ENCODE data around the gene GPC6. TPM values are rescaled to one million over a fixed set of nuclear protein-coding genes. Genes with fewer than 3 reads are reported as not detected.
"Not testable (repeated sequence)": the region's sequence is repeated elsewhere in the genome, so short reads cannot be mapped to it uniquely, and the experiment has no call there.

The GPC6 gene
- total RNA-seq, 2 donors from 2014 or later, result not detected

- H3K9me3 Mint-ChIP-seq, result no peaks in the 10 kb centered on the region
- no peaks in the 10 kb centered on the region for H3K36me3 Mint-ChIP-seq (ENCODE audit: low read depth)
- no peak overlapping the region for H3K27ac Mint-ChIP-seq
- H3K4me3 Mint-ChIP-seq, result no peak overlapping the region
- peaks cover 8% of the 10 kb centered on the region for H3K27me3 Mint-ChIP-seq
- no peak for ATAC-seq (replicated peaks)
- no peaks in the 10 kb centered on the region for H3K4me1 Mint-ChIP-seq
Measured at GRCh38 chr13:94339116-94339687, 1112.6 kb downstream of the GPC6 start.

GRCh38 chr13:94342436-94343242 lies 1116.0 kb downstream of the GPC6 start:
- Mint-ChIP-seq H3K4me1 (peaks cover 7% of the 10 kb centered on the region), H3K27ac (no peak overlapping the region), H3K27me3 (peaks cover 5% of the 10 kb centered on the region), H3K4me3 (no peak overlapping the region), H3K9me3 (no peaks in the 10 kb centered on the region), H3K36me3 (ENCODE audit: low read depth) (no peaks in the 10 kb centered on the region)
- ATAC-seq (replicated peaks), result no peak

DNA sequence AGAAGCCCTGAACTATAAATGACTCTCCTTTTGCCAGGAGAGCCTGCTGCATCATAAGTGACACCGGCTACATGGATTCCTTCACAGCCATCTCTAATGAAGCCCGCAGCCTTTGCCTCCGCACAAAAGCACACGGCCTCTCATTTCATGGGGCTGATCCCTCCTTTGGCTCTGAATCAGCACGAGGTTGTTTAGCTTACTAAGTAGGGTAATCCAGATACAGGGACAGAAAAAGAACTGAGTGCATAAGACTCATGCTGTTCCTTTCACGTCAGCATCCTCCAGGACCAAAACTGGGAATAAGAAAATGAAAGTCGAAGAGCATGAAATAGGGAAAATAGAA lies 1116.6 kb downstream of the GPC6 start:
- Mint-ChIP-seq H3K27me3 (peaks cover 5% of the 10 kb centered on the region), H3K4me3 (no peak overlapping the region), H3K9me3 (no peaks in the 10 kb centered on the region), H3K36me3 (ENCODE audit: low read depth) (no peaks in the 10 kb centered on the region), H3K4me1 (peaks cover 7% of the 10 kb centered on the region), H3K27ac (no peak overlapping the region)
- ATAC-seq (replicated peaks), result no peak

- not testable (repeated sequence) for H3K27ac Mint-ChIP-seq; H3K9me3 Mint-ChIP-seq; ATAC-seq (replicated peaks); H3K27me3 Mint-ChIP-seq; H3K36me3 Mint-ChIP-seq (ENCODE audit: low read depth); H3K4me1 Mint-ChIP-seq; H3K4me3 Mint-ChIP-seq
Measured at GRCh38 chr13:94343687-94344086, 1117.1 kb downstream of the GPC6 start.

- no peak overlapping the region for H3K4me3 Mint-ChIP-seq
- H3K27ac Mint-ChIP-seq, result no peak overlapping the region
- ATAC-seq (replicated peaks), result no peak
- H3K36me3 Mint-ChIP-seq (ENCODE audit: low read depth), result no peaks in the 10 kb centered on the region
- no peaks in the 10 kb centered on the region for H3K9me3 Mint-ChIP-seq
- peaks cover 7% of the 10 kb centered on the region for H3K27me3 Mint-ChIP-seq
- H3K4me1 Mint-ChIP-seq, result peaks cover 7% of the 10 kb centered on the region
Measured at GRCh38 chr13:94344126-94344818, 1117.7 kb downstream of the GPC6 start.

DNA sequence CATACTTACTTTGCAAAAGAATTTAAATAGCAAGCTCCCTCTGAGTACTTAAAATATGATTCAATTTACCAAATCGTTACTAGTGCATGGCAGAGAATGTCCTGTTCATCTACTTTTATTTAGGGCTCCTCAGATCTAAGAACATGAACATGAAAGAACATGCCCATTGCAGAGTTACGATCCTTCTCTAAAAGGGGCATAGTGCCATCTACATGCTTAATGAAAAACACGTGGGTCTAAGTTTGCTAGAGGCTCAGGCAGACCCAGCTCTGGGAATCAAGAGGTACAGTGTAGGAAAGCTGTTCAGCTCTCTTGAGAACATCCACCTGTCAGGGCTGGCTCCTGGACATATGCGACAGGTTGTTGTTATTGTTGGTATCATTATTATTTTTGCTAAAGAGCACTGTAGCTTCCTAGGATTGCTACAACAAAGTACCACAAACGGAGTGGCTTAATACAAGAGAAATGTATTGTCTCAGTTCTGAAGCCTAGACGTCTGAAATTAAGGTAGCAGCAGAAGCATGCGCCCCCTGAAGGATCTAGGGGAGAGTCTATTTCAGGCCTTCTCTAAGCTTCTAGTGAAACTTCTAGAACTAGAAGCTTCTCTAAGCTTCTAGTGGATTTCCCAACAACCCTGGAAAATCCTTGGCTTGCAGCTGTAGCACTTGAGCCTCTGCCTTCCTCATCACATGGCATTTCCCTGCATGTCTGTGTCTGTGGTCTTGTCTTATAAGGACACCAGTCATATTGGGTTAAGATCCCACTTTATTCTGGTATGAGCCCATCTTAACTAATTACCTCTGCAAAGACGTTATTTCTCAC lies 1119.0 kb downstream of the GPC6 start:
- Mint-ChIP-seq H3K27me3 (peaks cover 11% of the 10 kb centered on the region), H3K27ac (no peak overlapping the region), H3K36me3 (ENCODE audit: low read depth) (no peaks in the 10 kb centered on the region), H3K4me3 (no peak overlapping the region), H3K9me3 (no peaks in the 10 kb centered on the region), H3K4me1 (peaks cover 7% of the 10 kb centered on the region)
- ATAC-seq (replicated peaks), result no peak

DNA sequence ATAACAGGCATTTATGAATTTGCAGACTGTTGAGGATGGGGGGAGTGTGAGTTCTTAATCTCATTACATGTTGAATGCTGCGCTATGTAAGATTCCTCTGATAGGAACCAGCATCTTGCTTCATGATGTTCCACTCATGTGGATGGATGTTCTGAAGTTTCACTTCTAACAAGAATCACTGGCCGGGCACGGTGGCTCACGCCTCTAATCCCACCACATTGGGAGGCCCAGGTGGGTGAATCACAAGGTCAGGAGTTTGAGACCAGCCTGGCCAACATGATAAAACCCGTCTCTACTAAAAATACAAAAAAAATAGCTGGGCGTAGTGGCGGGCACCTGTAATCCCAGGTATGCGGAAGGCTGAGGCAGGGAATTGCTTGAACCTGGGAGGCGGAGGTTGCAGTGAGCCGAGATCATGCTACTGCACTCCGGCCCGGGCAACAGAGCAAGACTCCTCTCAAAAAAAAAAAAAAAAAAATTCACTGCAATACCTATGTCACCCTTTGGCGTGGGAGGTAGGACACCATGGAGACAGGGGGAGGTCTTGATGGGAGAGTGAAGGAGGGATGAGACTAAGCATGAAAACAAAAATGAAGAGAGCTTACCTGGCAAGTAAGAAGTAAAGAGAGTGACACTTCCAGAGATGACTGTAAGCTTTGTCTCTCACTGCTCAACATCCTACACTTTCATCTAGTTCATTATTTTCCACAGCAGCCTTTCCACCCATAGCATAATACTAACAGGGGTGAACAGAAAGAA lies 1119.8 kb downstream of the GPC6 start:
- peaks cover 6% of the 10 kb centered on the region for H3K27me3 Mint-ChIP-seq
- H3K4me3 Mint-ChIP-seq, result no peak overlapping the region
- H3K36me3 Mint-ChIP-seq (ENCODE audit: low read depth), result no peaks in the 10 kb centered on the region
- peaks cover 8% of the 10 kb centered on the region for H3K4me1 Mint-ChIP-seq
- ATAC-seq (replicated peaks), result peak; percentile 64
- no peaks in the 10 kb centered on the region for H3K9me3 Mint-ChIP-seq
- H3K27ac Mint-ChIP-seq, result no peak overlapping the region

DNA sequence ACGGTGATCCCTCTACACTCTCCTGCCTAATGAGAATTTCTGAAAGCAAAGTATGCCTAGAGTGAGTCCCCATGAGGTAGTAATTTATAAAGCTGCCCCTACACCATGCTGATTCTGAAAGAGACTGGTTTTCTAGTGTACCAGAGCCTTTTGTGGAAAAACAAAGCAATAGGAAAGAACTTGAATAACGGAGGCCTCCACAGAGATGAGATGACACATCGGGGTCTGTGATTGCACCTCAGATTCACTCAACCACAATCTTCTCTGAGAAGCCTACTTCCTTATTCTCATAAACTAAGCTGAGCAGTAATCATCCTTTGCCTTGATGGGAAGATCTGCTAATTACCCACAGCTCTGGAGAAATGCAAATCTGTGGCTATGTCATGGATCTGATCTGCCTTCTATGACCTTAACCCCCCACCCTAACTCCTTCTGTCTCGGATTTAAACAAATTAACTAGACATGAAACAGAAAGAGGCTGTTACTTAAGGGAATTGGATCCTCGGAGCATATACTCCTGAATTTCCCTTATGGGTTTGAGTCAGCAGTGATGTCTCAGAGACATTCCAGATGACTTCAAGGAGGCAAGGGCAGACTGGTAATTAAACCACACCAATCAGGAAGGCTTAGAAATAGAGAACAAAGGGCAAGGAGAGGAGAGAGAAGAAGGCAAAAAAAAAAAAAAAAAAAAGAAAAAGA lies 1124.8 kb downstream of the GPC6 start:
- H3K27ac Mint-ChIP-seq, result no peak overlapping the region
- H3K4me1 Mint-ChIP-seq, result peaks cover 9% of the 10 kb centered on the region
- H3K36me3 Mint-ChIP-seq (ENCODE audit: low read depth), result no peaks in the 10 kb centered on the region
- peak; percentile 76 for ATAC-seq (replicated peaks)
- H3K4me3 Mint-ChIP-seq, result peak overlapping the region; percentile 33
- H3K27me3 Mint-ChIP-seq, result peaks cover 12% of the 10 kb centered on the region
- H3K9me3 Mint-ChIP-seq, result no peaks in the 10 kb centered on the region

DNA sequence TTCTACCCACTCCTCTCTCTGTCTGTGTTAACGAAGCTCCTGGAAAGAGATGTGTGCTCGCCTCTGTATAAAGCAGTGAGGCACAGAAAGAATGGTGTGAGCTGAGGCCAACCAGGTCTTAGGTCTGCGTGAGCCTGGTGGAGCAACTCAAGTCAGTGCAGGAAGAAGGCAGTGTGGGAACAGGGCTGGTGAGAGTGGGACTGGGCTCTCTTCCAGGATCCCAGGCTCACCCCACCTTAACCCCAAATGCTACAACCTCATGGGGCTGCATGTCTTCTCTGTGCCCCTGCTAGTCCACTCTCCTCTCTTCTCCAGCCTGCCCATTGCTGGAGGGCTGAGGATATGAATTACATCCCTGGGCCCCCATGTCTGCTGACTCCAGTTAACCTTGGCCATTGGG lies 1125.5 kb downstream of the GPC6 start:
- Mint-ChIP-seq H3K4me1 (peaks cover 7% of the 10 kb centered on the region), H3K27me3 (peaks cover 12% of the 10 kb centered on the region), H3K4me3 (no peak overlapping the region), H3K9me3 (no peaks in the 10 kb centered on the region), H3K36me3 (ENCODE audit: low read depth) (no peaks in the 10 kb centered on the region), H3K27ac (no peak overlapping the region)
- peak; percentile 34 for ATAC-seq (replicated peaks)

GRCh38 chr13:94353167-94353710 lies 1126.6 kb downstream of the GPC6 start:
- Mint-ChIP-seq H3K27ac (no peak overlapping the region), H3K4me3 (no peak overlapping the region), H3K9me3 (no peaks in the 10 kb centered on the region), H3K27me3 (peaks cover 12% of the 10 kb centered on the region), H3K4me1 (peaks cover 6% of the 10 kb centered on the region), H3K36me3 (ENCODE audit: low read depth) (no peaks in the 10 kb centered on the region)
- ATAC-seq (replicated peaks), result no peak

DNA sequence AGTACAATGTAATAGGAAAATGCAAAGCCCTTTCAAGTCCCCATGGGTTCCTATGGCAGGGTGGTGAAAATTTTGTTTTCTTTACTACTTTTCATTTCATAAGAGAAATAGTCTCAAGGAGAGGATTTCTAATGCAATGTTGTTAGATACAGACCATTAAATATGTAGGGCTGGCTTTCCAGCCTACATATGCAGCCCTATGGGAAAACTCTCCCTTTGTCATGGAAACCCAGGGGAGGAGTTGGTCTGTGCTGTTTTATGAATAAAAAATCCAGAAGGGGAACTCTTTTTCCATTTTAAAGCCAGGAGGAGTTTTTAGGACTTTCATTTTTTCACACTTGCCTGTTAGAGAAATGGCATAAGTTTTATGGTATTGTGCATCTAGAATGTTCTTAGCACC lies 1133.3 kb downstream of the GPC6 start:
- Mint-ChIP-seq H3K9me3 (no peaks in the 10 kb centered on the region), H3K27ac (no peak overlapping the region), H3K4me1 (no peaks in the 10 kb centered on the region), H3K27me3 (peaks cover 7% of the 10 kb centered on the region), H3K4me3 (no peak overlapping the region), H3K36me3 (ENCODE audit: low read depth) (no peaks in the 10 kb centered on the region)
- ATAC-seq (replicated peaks), result no peak

GRCh38 chr13:94362411-94362909 lies 1135.9 kb downstream of the GPC6 start:
- Mint-ChIP-seq H3K4me3 (no peak overlapping the region), H3K27me3 (peaks cover 13% of the 10 kb centered on the region), H3K27ac (no peak overlapping the region), H3K36me3 (ENCODE audit: low read depth) (no peaks in the 10 kb centered on the region), H3K9me3 (no peaks in the 10 kb centered on the region), H3K4me1 (no peaks in the 10 kb centered on the region)
- peak; percentile 91 for ATAC-seq (replicated peaks)

- peaks cover 33% of the 10 kb centered on the region for H3K27me3 Mint-ChIP-seq
- ATAC-seq (replicated peaks), result no peak
- H3K4me1 Mint-ChIP-seq, result no peaks in the 10 kb centered on the region
- H3K4me3 Mint-ChIP-seq, result no peak overlapping the region
- H3K27ac Mint-ChIP-seq, result no peak overlapping the region
- H3K36me3 Mint-ChIP-seq (ENCODE audit: low read depth), result no peaks in the 10 kb centered on the region
- H3K9me3 Mint-ChIP-seq, result no peaks in the 10 kb centered on the region
Measured at GRCh38 chr13:94366677-94367076, 1140.1 kb downstream of the GPC6 start.

Data from activated T-helper 17 cell treated with anti-CD3 and anti-CD28 coated beads, Interleukin-2, amount 50 U/mL, for 72 hours (primary cell).